GM19395 (cell line): Measurements from ENCODE around the gene ANO6.
"Not testable (repeated sequence)": the region's sequence is repeated elsewhere in the genome, so short reads cannot be mapped to it uniquely, and the experiment has no call there.

Experiments
- ATAC-seq: cut with Tn5 transposase; IDR thresholded peaks from one replicate; pipeline ENCODE4 v1.9.1; 2021; ENCODE audit warnings: mild to moderate bottlenecking, moderate library complexity; ENCODE audit not compliant: unreplicated experiment

The ANO6 gene

DNA sequence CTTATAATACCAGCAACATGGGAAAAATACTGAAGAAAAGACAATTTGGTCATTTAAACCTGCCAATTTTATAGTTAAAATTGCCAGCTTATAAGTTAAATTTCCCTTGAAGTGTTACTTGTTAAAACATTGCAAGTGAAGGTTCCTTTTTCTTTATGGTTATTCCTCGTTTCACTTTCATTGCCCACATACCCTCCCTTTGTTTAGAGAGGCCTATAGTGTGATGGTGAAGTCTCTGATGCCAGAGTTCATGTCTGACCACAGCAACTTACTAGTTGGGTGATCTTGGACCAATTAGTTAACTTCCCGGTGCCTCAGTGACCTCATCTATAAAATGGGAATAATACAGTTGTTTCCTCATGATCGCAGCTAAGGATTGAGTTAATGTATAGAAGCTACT, 173.5 kb downstream of the ANO6 start:
- no peak for ATAC-seq

DNA sequence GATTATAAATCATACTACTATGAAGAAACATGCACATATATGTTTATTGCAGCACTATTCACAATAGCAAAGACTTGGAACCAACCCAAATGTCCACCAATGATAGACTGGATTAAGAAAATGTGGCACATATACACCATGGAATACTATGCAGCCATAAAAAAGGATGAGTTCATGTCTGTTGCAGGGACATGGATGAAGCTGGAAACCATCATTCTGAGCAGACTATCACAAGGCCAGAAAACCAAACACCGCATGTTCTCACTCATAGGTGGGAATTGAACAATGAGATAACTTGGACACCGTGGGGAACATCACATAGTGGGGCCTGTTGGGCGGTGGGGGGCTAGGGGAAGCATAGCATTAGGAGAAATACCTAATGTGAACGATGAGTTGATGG, 181.6 kb downstream of the ANO6 start:
- not testable (repeated sequence) for ATAC-seq

DNA sequence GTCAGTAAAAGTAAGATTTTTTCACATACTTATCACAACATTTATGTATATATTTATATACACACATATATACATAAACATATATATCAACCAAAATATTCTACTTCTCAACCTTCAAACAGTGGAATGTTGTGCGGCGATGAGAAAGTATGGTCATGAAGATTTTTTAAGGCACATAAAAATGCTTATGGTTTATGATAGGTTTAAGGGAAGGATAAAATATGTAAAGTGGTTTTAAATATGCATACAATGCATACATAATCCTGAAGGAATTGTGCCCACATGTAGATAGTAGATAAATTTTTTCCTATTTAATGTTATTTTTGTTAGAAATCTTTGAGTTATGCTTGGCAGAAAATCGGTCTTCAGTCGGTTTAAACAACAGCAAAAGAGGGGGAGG, 182.7 kb downstream of the ANO6 start:
- no peak for ATAC-seq

DNA sequence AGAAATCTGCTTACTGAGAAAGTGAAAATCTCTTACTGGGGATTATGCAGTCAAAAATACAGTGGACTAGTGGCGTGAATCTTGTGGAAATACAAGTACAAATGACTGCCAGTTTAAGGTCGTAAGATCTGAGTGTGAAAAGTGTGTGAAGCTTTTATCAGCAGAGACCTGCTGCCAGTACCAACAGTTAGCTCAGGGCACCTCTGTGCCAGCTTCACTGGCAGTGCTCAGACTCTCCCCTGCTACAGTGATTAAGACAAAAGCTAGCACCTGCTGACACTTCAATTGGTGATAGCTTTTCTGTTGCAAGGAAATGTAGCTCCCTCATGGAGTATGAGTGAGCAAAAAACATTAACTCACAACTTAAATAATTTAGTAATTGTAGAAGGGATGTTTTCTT, 185.1 kb downstream of the ANO6 start:
- no peak for ATAC-seq

DNA sequence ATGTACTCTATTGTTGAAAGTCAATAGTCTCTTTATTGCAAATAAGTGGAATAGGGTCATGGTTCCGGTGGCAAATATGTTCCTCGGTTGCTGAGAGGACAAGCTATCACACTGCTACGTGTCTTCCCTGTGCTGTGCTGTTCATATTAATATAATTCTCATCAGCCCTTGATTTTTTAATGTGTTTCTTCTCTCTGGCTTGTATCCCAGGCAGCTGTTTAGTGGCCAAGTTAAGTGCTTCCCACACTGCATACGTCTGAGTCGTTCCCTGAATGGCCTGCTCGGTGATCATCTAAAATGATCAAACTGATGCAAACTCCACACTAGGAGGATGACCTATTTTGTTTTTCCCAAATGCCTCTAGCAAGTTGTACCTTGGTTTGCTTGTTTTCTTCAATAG, 186.4 kb downstream of the ANO6 start:
- no peak for ATAC-seq

DNA sequence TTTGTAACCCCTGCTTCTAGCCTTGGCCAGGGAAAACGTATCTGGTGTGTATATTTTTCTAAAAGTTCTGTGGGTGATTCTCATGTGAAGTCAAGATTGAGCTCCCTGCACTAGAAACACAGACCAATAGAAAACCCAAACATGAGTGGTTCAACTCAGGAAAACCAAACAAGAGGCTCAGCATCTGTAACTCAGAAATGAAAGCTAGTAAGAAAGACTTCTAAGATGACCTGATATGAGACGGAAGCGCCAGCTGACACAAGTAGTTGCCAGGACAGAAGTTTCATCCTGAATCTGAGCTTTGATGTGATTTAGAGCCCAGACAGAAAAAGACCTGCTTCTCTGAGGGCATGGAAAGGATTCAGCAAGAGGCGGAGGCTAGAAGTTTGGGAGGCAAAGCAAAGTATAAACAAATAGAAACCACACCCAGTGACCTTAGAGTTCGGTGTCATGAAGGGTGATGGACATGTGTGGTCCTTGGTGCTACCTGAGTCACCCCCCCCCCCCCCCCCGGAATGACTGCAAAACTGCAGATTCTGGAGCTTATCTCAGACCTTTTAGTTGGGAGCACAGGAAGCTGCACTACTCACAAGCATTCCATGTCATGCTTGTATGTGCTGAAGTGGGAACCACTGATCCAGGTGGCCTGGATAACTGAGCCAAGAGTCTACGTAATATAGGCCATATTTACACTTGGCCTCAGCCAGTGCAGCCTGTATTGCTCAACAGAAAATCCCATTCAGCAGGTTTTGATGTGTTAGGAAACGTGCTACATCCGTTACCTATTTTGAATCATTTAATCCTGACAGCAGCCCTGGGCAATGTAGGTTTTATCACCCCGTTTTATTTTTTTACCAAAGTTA, 191.3 kb downstream of the ANO6 start:
- ATAC-seq: no peak

DNA sequence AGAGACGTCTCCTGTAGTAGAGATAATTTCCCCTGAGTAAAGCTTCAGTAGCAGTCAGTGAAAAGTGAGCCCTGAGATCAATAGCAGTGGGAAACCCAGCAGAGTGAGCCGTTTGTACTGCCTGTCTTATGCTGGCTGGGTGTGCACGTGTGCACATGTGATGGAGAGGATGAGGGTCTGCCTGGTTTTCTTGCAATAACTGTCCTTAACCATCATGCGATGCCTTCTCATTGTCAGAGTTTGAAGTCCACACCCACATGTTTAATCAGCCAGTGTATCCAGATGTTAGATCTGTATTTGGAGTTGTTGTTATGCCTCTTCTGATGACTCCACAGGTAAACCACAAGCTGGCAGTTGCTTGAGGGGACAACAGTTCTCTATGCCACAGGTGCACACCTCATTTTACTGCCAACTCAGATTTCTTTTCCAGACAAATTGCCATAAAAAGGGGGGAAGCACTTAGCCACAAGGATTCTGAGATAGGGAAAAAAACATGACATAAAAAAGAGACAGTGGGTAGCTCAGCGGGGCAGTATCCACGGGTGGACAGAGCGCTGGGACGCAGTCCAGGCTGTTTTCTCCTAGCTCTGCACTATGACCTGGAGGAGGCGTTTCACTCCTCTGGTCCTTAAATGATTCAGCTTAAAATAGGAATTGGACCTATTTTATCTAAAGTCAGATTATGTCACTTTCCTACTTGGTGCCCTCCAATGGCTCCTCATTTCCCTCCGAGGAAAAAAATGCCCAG, 192.3 kb downstream of the ANO6 start:
- no peak for ATAC-seq

DNA sequence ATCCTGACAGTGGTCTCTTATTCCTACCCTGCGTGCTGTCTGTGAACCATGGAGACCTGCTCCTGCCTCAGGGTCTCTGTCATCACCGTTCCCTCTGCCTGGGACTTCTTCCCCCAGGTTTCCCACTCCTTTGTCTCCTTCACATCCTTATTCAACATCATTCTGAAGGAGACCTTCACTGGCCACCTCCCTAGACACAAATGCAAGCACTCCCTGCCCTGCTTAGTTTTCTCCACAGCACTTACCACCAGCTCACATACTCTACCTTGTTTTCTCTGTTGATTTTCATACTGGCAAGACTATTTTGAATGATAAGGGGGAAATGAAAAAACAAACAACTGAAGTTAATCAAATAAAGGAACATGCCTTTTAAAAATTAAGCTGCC, 192.8 kb downstream of the ANO6 start:
- no peak for ATAC-seq

DNA sequence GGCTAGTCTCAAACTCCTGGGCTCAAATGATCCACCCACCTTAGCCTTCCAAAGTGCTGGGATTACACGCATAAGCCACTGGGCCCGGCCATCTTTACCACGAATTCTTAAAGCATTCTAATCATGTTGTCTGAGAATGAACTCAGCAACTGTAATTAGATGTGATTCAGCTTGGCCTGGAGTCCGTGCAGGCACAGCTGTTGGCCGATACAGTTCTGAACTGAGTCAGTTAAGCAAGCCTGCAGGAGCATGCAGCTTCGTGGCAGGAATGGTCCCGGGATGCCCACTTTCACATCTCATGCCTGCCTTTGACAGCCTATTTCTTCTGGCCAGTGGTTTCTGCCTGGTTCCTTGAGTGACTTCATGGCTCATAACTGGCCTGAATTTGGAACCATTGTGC, 194.1 kb downstream of the ANO6 start:
- no peak for ATAC-seq

DNA sequence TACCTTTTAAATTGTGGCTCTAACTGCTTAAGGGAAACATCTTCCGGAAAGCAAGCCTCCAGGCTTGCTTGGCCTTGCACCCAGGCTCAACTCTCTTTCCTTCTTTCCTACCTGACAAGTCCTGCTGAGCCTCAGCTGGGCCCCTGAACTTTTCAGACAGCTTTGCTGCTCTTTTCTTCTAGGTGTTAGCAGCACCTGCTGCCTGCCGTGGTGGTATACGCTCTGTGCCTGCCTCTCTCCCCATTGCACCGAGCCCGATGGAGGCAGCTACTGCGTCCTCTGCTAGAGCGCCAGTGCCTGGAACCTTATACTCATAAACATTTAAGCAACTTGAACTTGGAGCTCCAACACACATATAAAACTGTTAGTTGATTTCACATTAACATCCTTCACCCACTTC, 195.7 kb downstream of the ANO6 start:
- ATAC-seq: no peak

DNA sequence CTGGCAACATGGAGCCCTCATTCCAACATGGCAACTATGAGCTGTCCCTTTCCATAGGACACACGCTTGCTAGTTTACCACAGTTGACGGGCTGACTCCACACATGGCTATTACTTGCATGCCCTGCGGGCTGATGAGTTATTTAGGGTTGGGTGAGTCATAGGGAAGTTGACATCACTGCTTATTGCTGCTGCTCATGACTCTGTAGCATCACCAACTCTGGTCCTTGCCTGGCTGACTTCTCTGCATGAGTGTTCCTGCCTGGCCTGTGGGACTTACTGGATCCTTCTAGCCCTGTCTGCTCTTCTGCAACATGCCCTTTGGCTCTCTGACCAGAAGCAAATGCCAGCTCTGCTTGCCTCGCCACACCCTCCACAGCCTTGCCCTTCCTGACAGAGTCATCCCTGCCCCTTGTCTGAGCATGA, 199.5 kb downstream of the ANO6 start:
- ATAC-seq: peak; percentile 86

DNA sequence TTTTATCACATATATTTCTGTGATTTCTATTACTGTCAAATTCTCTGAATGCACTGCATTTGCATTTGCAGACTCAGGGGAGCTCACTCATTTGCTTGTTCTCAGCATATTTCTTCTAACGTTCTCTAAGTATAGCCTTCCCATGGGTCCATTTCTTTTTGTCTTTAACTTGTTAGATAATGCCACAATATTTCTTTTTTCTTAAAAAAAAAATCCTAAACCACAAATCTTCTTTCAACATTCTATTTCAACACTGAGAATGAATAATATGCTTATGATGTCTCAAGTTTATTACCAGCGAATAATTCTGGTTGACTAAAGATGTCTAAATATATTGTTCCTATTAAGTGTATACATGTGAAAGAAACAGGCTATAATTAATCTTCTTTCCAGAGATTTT, 200.2 kb downstream of the ANO6 start:
- ATAC-seq: no peak

DNA sequence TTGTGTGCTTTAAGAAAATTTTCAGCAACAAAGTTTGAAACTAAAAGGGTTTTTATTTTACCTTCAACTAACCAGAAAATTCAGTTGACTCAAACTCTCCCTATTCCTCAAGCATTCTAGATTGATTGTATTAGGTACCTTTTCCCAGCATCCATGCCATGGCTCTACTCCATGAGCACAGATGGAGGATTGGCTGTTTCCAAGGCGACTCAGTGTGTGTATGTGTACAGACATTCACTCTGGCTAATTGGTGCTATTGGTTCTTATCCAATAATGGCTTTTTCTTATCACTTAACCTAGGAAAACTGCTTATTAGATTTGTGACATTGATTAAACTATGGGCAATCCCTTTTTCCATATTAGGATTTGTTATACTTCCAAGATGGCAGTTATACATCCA, 202.6 kb downstream of the ANO6 start:
- ATAC-seq: no peak

DNA sequence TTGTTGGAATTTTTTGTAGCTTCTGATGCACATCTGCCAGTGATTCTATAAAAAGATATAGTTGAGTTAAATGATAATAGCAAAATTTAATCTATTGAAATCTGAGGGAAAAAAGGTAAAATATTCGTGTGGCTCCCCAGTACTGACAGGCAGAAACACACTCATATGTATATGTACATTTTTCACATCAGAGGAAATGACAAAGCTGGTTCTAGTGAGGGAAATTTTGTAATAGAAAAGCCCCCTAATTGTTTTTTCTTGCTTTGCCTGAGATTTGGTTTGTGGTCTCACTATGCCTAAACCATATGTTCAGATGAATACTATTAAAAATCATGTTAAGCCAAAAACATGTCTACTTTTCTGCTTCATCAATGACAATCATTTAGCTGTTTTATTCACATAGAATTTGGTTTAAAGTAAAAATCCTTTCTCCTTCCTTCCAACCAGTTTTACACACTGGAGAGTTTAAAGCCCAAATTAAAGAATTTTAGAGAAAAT, 203.5 kb downstream of the ANO6 start:
- ATAC-seq: no peak

DNA sequence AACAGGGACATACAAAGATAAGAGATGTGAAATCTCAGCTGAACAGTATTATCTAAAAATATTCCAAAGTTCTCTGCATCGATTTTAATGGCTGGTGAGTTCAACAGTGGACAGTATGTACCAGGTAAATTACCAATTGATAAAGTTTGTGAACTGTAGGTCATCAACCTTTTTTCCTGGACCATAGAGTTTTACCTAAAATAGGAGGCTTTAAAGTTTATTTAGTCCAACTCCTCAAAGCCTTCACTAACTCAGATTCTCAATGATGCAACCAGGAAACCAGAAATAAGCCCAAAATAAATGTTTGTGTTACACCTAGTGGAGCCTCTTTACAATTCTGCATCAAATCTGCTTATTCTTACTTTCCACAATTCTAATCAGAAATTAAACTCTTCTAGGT, 205.8 kb downstream of the ANO6 start:
- no peak for ATAC-seq

DNA sequence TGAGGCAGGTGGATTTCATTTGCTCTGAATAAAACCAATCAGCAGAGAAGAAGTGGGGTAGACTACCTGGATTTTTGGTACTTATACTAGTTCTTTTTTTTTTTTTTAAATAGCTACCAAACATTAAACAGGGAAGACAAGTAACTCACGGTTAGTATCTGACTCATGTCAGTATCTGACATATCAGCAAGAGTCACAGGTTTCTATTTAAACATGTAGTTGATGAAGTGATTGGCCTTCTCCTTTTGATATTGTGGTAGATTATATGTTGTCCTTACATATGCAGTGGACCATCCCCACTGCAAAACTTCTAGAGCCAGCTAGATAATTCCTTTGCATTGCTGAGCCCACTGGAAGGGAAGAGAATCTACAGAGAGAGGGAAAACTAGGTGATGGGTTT, 208.0 kb downstream of the ANO6 start:
- no peak for ATAC-seq

DNA sequence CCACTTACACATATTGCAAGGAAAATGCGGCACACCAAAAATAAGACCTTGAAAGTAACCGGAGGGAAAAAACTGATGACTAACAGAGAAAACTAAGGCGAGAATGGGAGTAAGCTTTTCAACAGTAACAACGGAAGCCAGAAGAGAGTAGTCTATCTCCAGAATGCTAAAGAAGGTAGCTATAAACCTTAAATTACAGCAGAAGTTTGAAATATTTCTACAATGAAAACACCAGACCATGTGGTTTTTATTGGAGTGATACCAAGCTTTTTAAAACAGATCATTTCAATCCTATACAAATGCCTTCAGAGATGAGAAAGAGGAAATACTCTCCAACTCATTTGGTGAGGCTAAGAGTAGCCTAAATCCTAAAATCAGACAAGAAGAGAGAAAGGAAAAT, 209.5 kb downstream of the ANO6 start:
- ATAC-seq: no peak

DNA sequence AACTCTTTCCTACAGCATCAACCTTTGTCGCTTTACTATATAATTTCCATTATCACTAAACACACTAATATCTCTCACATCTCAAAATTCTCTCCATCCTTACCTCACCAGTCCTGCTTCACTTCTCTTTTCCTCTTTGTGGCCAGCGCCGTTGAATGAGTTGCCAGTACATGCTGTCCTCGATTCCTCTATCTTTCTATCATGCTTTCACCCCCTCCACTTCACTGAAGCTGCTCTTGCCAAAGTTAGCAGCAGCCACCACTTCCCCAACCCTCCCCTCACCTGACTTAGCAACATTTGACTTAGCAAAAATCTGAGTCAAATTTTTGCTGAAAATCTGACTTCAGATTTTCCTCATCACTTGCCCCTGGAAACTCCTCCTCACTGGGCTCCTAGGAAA, 210.4 kb downstream of the ANO6 start:
- ATAC-seq: no peak

DNA sequence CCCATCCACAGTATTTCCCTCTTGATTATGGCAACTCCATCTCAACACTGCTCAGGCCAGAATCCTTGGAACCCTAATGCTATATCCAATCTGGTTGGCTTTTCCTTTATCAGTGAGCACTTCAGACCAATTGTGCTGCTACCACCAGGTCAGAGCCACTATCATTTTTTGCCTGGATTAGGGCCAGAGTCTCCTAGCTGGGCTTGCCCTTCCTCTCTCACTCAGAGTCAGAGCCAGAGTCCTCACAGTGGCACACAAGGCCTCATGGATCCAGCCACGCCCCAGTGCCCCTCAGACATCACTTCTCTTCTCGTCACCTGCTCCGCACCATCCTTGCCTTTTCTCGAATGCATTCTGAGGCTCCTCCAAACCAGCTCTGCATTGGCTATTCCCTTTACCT, 211.1 kb downstream of the ANO6 start:
- no peak for ATAC-seq

DNA sequence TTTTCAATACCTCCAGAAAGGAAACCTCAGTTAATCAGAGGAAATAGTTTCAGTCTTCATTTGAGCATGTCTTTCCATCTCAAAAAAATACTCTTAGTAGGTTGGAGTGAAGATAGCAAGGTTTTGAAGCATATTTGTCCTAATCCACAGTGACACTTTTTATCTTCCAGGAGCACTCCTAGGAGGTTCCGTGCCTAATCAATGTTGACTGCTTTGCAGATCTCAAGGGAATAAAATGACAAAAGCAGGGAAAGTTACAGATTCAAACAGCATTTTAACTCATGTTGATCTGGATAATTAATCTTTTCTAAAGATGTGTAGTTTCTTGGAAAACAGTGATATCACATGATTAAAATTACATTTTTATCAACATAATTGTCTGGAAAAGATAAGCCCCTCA, 213.9 kb downstream of the ANO6 start:
- ATAC-seq: no peak

DNA sequence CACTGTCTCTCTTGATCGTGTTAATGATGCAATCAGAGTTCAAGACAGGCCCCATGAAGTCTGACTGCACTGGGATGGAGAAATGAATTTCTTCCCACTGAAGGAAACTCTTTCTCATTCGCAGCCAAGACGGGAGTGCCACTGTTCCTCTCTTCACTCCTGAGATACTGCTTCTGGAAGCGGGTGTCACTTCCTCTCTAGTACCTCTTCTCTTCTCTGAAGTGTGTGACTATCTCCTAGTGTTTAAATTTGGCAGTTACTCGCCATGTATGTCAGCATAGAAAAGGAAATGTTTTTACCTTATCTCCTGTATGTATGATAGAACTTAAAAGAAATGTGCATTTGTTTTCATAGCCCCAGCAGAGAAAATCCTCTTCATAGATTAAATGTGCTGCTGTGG, 215.2 kb downstream of the ANO6 start:
- ATAC-seq: no peak

DNA sequence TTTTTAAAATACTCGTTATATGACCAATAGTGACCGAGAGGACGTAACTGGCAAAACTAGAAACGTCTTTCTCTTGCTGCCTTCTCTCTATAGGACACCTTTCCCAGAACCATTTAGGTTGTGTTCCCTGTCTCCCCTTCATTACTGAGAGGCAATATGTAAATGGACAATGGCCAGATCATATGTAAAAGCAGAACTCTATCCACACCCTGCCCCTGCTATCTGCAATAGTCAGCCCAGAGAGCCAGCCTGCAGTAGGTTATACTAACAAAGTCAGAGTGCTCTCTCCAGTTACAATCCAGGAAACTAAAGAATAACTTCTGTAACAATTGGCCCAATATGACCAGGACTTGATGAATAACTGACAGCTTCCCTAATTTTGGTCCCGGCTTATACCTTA, 216.8 kb downstream of the ANO6 start:
- no peak for ATAC-seq
